Activated T-cell treated with anti-CD3 and anti-CD28 coated beads, Interleukin-2, amount 50 U/mL, for 72 hours (primary cell): ENCODE measurements around the gene CUL4B. TPM values are rescaled to one million over a fixed set of nuclear protein-coding genes. Genes with fewer than 3 reads are reported as not detected.
"Not testable (repeated sequence)": the region's sequence is repeated elsewhere in the genome, so short reads cannot be mapped to it uniquely, and the experiment has no call there.

Experiments
- ATAC-seq, 2 donors: fragments of 150-1000 bp; cut with Tn5 transposase; replicated peaks in 1 of 2; 2 replicates each; pipeline ENCODE4 v1.10.0; 2021; ENCODE audit warnings: moderate library complexity in 2 of 2, mild to moderate bottlenecking in 1 of 2
- DNase-seq, 2 donors: peaks; one replicate each; pipeline ENCODE4 v3.0.0; 2021 to 2022; ENCODE audit warnings: mixed read lengths in 1 of 2
- H3K27ac Mint-ChIP-seq: one replicate; pipeline ENCODE4 v1.8.0; 2022; ENCODE audit warnings: mild to moderate bottlenecking, moderate library complexity, mixed read lengths
- H3K27me3 Mint-ChIP-seq: one replicate; pipeline ENCODE4 v1.8.0; 2022; ENCODE audit warnings: low read depth, mixed read lengths
- H3K36me3 Mint-ChIP-seq, 2 donors: one replicate each; pipeline ENCODE4 v1.8.0; 2022; ENCODE audit warnings: mixed read lengths in 2 of 2, mild to moderate bottlenecking in 1 of 2; ENCODE audit not compliant: insufficient read depth in 2 of 2
- H3K4me1 Mint-ChIP-seq: one replicate; pipeline ENCODE4 v1.8.0; 2022; ENCODE audit warnings: low read depth, mixed read lengths
- H3K4me3 Mint-ChIP-seq, 2 donors: one replicate each; pipeline ENCODE4 v1.8.0; 2022; ENCODE audit warnings: mild to moderate bottlenecking in 2 of 2, mixed read lengths in 2 of 2, moderate library complexity in 2 of 2
- H3K9me3 Mint-ChIP-seq, 2 donors: one replicate each; pipeline ENCODE4 v1.8.0; 2022; ENCODE audit warnings: mixed read lengths in 2 of 2
- total RNA-seq, 2 donors: library from RNA; stranded (reverse); gene quantifications; one replicate each; pipeline ENCODE4 v1.2.3, GENCODE V29; 2022

Gene CUL4B
- total RNA-seq, 2 donors from 2014 or later = 51.4 to 54.3 TPM

DNA sequence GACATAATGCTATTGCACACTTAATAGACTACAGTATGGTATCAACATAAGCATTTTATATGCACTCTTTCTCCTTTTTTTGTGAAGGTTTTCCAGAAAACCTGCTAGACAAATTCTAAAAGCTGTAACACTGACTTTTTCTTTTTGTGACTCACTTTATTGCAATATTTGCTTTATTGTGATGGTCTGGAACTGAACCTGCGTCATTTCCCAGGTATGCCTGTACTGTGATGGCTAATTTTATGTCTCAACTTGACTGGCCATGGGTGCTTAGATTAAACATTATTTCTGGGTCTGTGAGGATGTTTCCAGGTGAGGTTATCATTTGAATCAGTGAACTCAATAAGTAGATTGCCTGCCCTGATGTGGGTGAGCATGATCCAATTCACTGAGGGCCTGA is 56.2 kb downstream of the CUL4B start:
- ATAC-seq = no peak
- H3K27me3 Mint-ChIP-seq = peaks cover 21% of the 10 kb centered on the region
- H3K4me1 Mint-ChIP-seq = no peaks in the 10 kb centered on the region
- no peaks in the 10 kb centered on the region for H3K36me3 Mint-ChIP-seq
- H3K4me3 Mint-ChIP-seq = no peak overlapping the region
- no peaks in the 10 kb centered on the region for H3K9me3 Mint-ChIP-seq
- no peak for DNase-seq
- H3K27ac Mint-ChIP-seq = no peak overlapping the region

DNA sequence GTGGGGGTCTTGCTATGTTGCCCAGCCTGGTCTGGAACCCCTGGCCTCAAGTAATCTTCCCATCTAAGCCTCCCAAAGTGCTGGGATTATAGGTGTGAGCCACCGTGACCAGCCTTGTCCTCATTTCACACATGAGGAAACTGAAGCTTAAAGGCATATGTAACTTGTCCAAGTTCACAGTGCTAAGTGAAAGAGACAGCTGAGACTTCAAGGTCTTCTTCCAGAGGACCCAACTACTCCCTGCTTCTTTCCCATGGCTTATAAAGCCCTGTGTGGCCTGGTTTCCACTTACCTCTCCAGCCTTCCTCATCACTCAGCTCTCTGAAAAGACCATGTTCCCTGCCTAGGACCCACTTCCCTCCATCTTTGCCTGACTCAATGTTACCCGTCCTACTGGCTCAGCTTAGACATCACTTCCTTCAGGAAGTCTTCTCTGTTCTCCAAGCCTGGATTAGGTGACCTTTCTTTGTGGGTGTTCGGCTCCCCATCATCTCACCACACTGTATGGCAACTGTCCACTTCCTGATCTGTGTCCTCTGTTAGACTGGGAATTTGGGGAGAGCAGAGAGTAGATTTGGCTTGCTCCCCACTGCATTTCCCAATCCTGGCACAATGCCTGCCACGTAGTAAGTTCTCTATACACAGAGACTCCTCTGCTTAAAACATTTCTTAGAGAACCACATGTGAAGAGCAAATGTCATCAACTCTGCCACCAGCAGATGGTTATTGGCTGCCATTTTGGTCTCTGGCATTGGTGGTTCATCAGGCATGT is 61.3 kb downstream of the CUL4B start:
- peaks cover 0 to 1% of the 10 kb centered on the region in 2 donors for H3K36me3 Mint-ChIP-seq
- peaks cover 8% of the 10 kb centered on the region for H3K27me3 Mint-ChIP-seq

DNA sequence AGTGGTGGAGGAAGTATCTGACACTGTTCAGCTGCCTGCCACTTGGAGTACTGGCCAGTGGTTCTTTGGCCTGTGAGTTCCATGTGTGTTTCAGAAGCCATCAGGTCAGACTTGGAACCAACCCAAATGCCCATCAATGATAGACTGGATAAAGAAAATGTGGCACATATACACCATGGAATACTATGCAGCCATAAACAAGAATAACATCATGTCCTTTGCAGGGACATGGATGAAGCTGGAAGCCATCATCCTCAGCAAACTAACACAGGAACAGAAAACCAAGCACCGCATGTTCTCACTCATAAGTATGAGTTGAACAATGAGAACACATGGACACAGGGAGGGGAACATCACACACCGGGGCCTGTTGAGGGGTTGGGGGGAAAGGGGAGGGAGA is 70.6 kb downstream of the CUL4B start:
- DNase-seq, H3K27ac Mint-ChIP-seq, H3K9me3 Mint-ChIP-seq, H3K36me3 Mint-ChIP-seq, H3K27me3 Mint-ChIP-seq, H3K4me3 Mint-ChIP-seq, ATAC-seq: not testable (repeated sequence)
- peaks cover 14% of the 10 kb centered on the region for H3K4me1 Mint-ChIP-seq

More for the DNA sequence above, 61.3 kb downstream of the CUL4B start:
- Mint-ChIP-seq H3K9me3 (no peaks in the 10 kb centered on the region), H3K27ac (no peak overlapping the region), H3K4me3 (no peak overlapping the region), H3K4me1 (peaks cover 6% of the 10 kb centered on the region)
- ATAC-seq (no peak), DNase-seq (no peak)

DNA sequence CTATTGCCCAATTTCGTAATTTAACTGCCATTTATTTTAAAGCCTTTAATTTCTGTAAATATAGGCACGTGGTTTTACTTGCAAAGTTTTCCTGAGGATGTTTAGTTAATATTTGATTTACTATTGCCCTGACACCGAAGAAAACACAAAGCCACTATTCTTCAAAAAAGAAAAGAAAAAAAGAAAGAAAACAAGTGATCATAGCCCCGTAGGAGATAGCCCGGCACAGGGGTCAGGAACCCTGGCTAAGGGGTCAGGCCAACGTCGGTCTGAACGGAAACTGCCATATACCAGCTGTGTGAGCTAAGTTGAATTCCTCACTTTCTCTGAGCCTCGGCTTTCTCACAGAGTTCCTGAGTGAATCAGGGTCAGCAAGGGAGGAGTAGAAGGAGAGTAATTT is 74.0 kb downstream of the CUL4B start:
- H3K4me1 Mint-ChIP-seq = peaks cover 14% of the 10 kb centered on the region
- no peak overlapping the region for H3K27ac Mint-ChIP-seq
- peaks cover 20% of the 10 kb centered on the region for H3K27me3 Mint-ChIP-seq
- no peak for ATAC-seq
- no peaks in the 10 kb centered on the region for H3K36me3 Mint-ChIP-seq
- H3K4me3 Mint-ChIP-seq = no peak overlapping the region
- no peaks in the 10 kb centered on the region for H3K9me3 Mint-ChIP-seq
- no peak for DNase-seq

DNA sequence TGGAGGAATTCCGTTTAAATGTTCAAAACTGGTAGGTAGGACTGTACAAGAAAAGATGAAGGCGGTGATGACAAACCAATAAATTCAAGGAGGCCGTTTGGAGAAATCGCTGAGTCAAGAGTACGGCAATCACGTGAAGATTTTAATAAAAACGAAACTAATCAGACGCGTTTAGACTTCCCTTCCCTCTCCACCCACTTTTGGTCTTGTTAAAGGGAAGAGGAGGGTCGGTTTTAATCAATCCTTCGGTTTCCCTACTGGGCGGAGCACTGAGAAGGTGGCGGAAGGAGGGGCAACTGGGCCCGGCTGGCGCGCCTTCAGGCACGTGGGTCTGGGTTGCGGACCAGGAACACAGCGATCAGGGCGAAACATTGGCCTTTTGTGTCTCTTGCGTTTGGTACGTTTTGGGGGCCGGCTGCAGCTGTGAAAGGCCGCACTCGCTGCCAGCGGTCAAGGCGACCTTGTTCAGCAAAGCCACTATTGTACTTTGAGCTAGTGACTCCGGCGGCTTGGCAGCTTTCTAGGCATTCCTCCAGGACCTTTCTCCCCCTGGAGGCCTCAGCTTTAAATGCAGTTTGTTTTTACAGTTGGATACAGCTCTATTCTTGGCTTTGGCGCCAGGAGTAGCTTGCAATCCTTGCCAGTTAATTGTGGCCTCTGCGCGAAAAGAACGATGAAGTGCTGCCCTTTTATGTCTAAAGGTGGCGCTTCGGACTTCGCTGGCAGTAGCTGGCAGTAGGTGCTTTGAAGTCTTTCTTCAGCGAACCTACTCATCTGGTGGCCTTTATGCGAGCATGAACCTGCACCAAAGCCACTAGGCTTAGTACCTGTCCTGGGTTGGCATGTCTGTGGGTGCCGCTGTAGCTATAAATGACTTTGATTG is 74.9 kb downstream of the CUL4B start:
- DNase-seq (peak; percentile 47 to 48), ATAC-seq (peak; percentile 80 to 81)
- no peaks in the 10 kb centered on the region for H3K36me3 Mint-ChIP-seq
- peak overlapping the region; percentile 74 to 89 for H3K4me3 Mint-ChIP-seq
- peaks cover 14% of the 10 kb centered on the region for H3K4me1 Mint-ChIP-seq
- H3K9me3 Mint-ChIP-seq = no peaks in the 10 kb centered on the region
- peak overlapping the region; percentile 89 for H3K27ac Mint-ChIP-seq
- H3K27me3 Mint-ChIP-seq = peaks cover 20% of the 10 kb centered on the region

DNA sequence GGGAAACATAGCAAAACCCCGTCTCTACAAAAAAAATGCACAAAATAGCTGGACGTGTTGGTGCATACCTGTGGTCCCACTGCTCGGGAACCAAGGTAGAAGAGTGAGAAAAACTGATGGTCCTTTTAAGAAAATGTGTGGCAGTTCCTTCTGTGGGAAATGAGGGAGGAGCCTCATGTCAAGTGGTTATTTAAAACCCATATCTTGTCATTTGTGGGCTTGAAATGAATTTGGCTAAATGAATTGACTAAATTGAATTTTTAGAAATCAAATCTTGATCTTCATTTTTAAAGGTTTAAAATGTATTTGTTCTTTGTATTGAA is 75.5 kb downstream of the CUL4B start:
- peaks cover 20% of the 10 kb centered on the region for H3K27me3 Mint-ChIP-seq
- H3K36me3 Mint-ChIP-seq = no peaks in the 10 kb centered on the region
- no peak for DNase-seq
- H3K4me3 Mint-ChIP-seq = peak overlapping the region; percentile 74 to 89
- no peak for ATAC-seq
- H3K27ac Mint-ChIP-seq = peak overlapping the region; percentile 89
- H3K9me3 Mint-ChIP-seq = no peaks in the 10 kb centered on the region
- peaks cover 14% of the 10 kb centered on the region for H3K4me1 Mint-ChIP-seq

DNA sequence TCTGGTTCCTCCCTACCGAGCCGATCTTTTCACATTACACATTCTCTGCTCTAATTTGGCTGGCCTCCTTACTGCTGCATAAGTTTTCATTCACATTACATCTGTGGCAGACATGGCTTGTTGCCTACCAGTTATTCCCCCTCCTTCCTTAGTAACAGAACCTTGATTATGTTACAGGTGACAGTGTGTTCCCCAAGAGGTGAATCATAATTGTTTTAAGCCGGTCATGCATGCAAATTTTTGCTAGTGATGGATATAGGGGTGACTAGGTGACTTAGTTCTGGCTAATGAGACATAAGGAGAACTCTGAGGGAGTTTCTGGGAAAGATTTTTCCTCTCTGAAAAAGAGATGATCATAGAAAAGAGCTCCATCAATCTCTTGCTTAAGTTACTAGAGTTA is 83.3 kb downstream of the CUL4B start:
- Mint-ChIP-seq H3K9me3 (no peaks in the 10 kb centered on the region), H3K4me1 (no peaks in the 10 kb centered on the region), H3K27ac (no peak overlapping the region), H3K4me3 (no peak overlapping the region), H3K36me3 (no peaks in the 10 kb centered on the region), H3K27me3 (peaks cover 9% of the 10 kb centered on the region)
- no peak for DNase-seq
- no peak for ATAC-seq

DNA sequence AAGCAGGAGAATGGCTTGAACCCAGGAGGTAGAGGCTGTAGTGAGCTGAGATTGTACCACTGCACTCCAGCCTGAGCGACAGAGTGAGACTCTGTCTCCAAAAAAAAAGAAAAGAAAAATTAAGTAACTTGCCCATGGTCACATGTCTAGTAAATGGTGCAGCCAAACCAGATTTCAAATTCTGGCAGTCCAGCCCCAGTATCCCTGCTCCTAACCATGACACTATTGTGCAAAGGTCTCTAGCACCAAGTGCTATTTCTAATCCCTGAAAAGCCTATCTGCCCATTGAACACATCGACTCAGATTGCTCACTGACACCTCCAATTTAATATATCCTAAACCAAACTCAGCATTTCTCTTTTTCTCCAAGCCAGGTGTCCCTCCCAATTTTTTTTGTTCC is 84.0 kb downstream of the CUL4B start:
- DNase-seq (no peak), ATAC-seq (no peak)
- Mint-ChIP-seq H3K4me3 (no peak overlapping the region), H3K27me3 (peaks cover 9% of the 10 kb centered on the region), H3K4me1 (no peaks in the 10 kb centered on the region), H3K36me3 (no peaks in the 10 kb centered on the region), H3K27ac (no peak overlapping the region), H3K9me3 (no peaks in the 10 kb centered on the region)

DNA sequence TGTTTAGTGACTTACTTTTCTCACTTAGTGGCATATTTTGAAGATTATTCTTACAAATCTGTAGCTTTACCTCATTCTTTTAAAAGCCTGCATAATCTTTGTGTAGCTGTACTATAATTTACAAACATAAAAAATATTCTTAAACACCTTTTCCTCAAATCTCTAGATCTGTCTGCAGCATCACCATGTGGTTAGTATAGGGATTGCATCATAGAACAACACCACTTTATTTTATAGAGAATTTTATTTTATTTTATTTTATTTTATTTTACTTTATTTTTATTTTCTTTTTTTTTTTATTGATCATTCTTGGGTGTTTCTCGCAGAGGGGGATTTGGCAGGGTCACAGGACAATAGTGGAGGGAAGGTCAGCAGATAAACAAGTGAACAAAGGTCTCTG is 85.3 kb downstream of the CUL4B start:
- H3K4me1 Mint-ChIP-seq, DNase-seq, H3K27ac Mint-ChIP-seq, ATAC-seq, H3K9me3 Mint-ChIP-seq, H3K4me3 Mint-ChIP-seq, H3K36me3 Mint-ChIP-seq, H3K27me3 Mint-ChIP-seq: not testable (repeated sequence)

Other genes starting within 250 kb of the CUL4B start
- gene TMEM255A, start 249.5 kb downstream of the CUL4B start, total RNA-seq = not detected
- not detected for gene ATP1B4, start 198.9 kb downstream of the CUL4B start, total RNA-seq
- gene LAMP2, start 91.7 kb downstream of the CUL4B start, total RNA-seq = 10 to 100 TPM; 31.8 to 34.4 TPM
- gene MCTS1, start 43.1 kb upstream of the CUL4B start, total RNA-seq = 10 to 100 TPM; 40.4 to 42.9 TPM
- 1 to 10 TPM; 7.2 to 9.8 TPM for gene C1GALT1C1, start 69.1 kb upstream of the CUL4B start, total RNA-seq